Hepatocyte (in vitro differentiated cells): ENCODE measurements around the gene SLC25A33. TPM values are rescaled to one million over a fixed set of nuclear protein-coding genes. Genes with fewer than 3 reads are reported as not detected.

Source experiments
- DNase-seq: peaks from one replicate; pipeline ENCODE4 v3.0.0-alpha.2; 2016; ENCODE audit warnings: low spot score
- H2AFZ ChIP-seq: fragments of 200-600 bp; sonication (generic); 2 replicates; pipeline ENCODE4 v1.6.0; 2016; ENCODE audit warnings: antibody characterized with exemption, mild to moderate bottlenecking
- H3K27ac ChIP-seq: fragments of 200-600 bp; sonication (generic); 2 replicates; pipeline ENCODE4 v1.5.1; 2016; ENCODE audit warnings: mild to moderate bottlenecking
- H3K27me3 ChIP-seq: fragments of 200-600 bp; sonication (generic); 2 replicates; pipeline ENCODE4 v1.6.1; 2016
- H3K36me3 ChIP-seq: fragments of 200-600 bp; sonication (generic); replicated peaks from 2 replicates; pipeline ENCODE4 v1.5.1; 2016; ENCODE audit warnings: low read depth; ENCODE audit not compliant: insufficient read depth
- H3K4me1 ChIP-seq: fragments of 200-600 bp; sonication (generic); 2 replicates; pipeline ENCODE4 v1.5.1; 2016; ENCODE audit warnings: mild to moderate bottlenecking, moderate library complexity; ENCODE audit not compliant: insufficient read depth
- H3K4me2 ChIP-seq: fragments of 200-600 bp; sonication (generic); 2 replicates; pipeline ENCODE4 v1.6.0; 2016
- H3K4me3 ChIP-seq: fragments of 200-600 bp; sonication (generic); 2 replicates; pipeline ENCODE4 v1.5.1; 2016; ENCODE audit warnings: mild to moderate bottlenecking
- H3K79me2 ChIP-seq: fragments of 200-600 bp; sonication (generic); 2 replicates; pipeline ENCODE4 v1.6.0; 2017; ENCODE audit warnings: mild to moderate bottlenecking
- H3K9me2 ChIP-seq: fragments of 200-600 bp; sonication (generic); replicated peaks from 2 replicates; pipeline ENCODE4 v1.6.0; 2017; ENCODE audit warnings: mild to moderate bottlenecking; ENCODE audit not compliant: insufficient read depth
- H3K9me3 ChIP-seq: fragments of 200-600 bp; sonication (generic); 2 replicates; pipeline ENCODE4 v1.5.1; 2016; ENCODE audit warnings: low read depth, mild to moderate bottlenecking
- H4K20me1 ChIP-seq: fragments of 200-600 bp; sonication (generic); 2 replicates; pipeline ENCODE4 v1.6.0; 2016; ENCODE audit warnings: mild to moderate bottlenecking; ENCODE audit not compliant: insufficient read depth, poor library complexity, severe bottlenecking
- EZH2 ChIP-seq: fragments of 200-600 bp; sonication (generic); IDR thresholded peaks from 2 replicates; pipeline ENCODE4 v1.6.1; 2016; ENCODE audit warnings: antibody characterized with exemption, mild to moderate bottlenecking, borderline replicate concordance
- EZH2phosphoT487 ChIP-seq: fragments of 200-600 bp; sonication (generic); IDR thresholded peaks from one replicate; pipeline ENCODE4 v1.6.1; 2018; ENCODE audit warnings: antibody characterized with exemption, mild to moderate bottlenecking, low read depth, moderate library complexity; ENCODE audit not compliant: unreplicated experiment, severe bottlenecking
- WGBS: methylation state at CpG from one replicate; pipeline ENCODE4 v1.1.6; 2016; ENCODE audit warnings: low lambda C conversion rate; ENCODE audit errors: missing lambda C conversion rate; 5-methylcytosine and 5-hydroxymethylcytosine counted together
- polyA plus RNA-seq: library from polyadenylated mRNA; unstranded; fragments of >200 nt; fragmentation: Nextera tagmentation; extraction: Ambion mirVana; gene quantifications from 2 replicates; pipeline ENCODE4 v1.2.1, GENCODE V29; 2016
- total RNA-seq: library from RNA; depleted of rRNA; stranded (reverse); fragments of >200 nt; gene quantifications from 2 replicates; pipeline ENCODE4 v1.2.3, GENCODE V29; 2014
- TF ChIP-seq, protein P1 (sequence below): fragments of 200-600 bp; sonication (generic); IDR thresholded peaks from 2 replicates; pipeline ENCODE4 v1.5.1; 2016; ENCODE audit warnings: antibody characterized with exemption, mild to moderate bottlenecking; ENCODE audit not compliant: poor library complexity

SLC25A33 gene
- total and polyA plus RNA-seq, 2 experiments from 2014 or later = 14.4 to 21.7 TPM

DNA sequence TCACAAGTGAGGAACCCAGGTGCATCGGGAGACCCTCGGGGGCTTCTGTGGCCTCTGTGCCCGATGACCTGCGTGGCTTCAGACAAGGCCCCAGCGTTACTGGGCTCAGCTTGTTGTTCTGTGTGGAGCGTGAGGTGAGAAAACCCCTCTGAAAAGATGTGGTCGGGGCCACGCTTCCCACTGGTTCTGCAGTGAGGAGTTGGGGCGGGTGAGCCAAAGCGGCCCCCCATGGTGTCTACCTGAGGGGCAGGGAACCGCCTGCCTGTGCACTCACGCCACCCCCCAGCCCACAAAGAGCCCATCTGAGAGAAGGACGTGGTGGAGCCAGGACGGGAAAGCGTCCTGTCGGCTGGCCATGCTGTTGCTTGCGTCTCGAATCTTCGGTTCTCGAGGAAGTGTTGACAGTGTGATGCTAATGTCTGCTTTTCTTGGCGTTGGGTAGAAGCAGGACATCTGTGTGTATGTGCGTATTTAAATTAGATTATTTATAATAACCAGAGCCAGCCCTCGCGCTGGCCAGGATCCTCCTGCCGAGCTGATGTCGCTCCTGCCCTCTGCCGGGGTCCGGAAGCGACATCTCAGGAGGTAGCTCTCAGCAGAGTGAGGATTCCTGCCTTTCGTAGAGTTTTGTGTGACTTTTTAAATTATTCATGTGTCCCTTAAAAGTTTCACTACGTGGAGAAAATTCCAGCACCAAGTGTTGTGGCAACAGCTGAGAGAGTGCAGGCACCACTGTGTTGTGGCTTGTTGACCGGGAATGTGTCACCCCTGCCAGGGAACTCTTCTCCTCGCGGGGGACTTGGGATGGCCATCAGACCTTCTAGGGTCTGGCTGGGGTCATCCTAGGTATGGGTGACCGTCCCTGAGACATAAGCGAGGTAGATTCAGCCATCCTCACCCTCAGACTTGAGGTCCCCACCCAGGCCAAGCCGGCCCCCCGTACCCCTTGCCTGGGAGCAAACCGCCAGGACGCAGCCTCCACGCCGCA is 64.8 kb downstream of the SLC25A33 start:
- Histone ChIP-seq H3K4me1 (no peaks in the 10 kb centered on the region), H3K27me3 (no peaks in the 10 kb centered on the region), H4K20me1 (no peaks in the 10 kb centered on the region), H3K79me2 (no peaks in the 10 kb centered on the region), H3K27ac (no peak overlapping the region), H2AFZ (no peak overlapping the region), H3K4me2 (no peak overlapping the region), H3K9me3 (no peaks in the 10 kb centered on the region), H3K4me3 (no peak overlapping the region), H3K9me2 (no peaks in the 10 kb centered on the region), H3K36me3 (no peaks in the 10 kb centered on the region)
- WGBS = 95% methylated on average over 40 of the region's 42 CpGs
- DNase-seq = no peak
- TF ChIP-seq, protein P1, sequence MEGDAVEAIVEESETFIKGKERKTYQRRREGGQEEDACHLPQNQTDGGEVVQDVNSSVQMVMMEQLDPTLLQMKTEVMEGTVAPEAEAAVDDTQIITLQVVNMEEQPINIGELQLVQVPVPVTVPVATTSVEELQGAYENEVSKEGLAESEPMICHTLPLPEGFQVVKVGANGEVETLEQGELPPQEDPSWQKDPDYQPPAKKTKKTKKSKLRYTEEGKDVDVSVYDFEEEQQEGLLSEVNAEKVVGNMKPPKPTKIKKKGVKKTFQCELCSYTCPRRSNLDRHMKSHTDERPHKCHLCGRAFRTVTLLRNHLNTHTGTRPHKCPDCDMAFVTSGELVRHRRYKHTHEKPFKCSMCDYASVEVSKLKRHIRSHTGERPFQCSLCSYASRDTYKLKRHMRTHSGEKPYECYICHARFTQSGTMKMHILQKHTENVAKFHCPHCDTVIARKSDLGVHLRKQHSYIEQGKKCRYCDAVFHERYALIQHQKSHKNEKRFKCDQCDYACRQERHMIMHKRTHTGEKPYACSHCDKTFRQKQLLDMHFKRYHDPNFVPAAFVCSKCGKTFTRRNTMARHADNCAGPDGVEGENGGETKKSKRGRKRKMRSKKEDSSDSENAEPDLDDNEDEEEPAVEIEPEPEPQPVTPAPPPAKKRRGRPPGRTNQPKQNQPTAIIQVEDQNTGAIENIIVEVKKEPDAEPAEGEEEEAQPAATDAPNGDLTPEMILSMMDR = no peak
- no peak for TF ChIP-seq EZH2
- no peak for TF ChIP-seq EZH2phosphoT487

DNA sequence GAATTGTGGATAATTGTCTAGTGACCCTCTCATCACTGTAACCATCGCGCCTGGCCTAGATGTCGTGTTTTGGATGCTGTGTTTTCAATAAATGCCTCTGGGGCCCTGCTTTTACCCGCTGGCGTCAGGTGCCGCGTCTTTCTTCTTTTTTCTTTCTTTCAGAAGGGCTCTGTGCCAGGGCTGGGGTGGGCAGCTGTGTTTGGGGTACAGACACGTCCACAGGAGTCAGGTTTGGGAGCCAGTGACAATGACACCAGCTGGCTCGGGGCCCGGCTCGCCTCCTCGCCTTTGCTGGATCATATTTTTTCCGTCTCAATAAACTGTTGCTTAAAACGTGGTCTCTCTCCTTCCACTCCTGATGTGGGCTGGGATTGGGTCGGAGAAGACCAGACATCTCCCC is 65.6 kb downstream of the SLC25A33 start:
- DNase-seq = no peak
- Histone ChIP-seq H4K20me1 (no peaks in the 10 kb centered on the region), H2AFZ (no peak overlapping the region), H3K4me3 (no peak overlapping the region), H3K4me2 (no peak overlapping the region), H3K9me2 (no peaks in the 10 kb centered on the region), H3K79me2 (no peaks in the 10 kb centered on the region), H3K4me1 (no peaks in the 10 kb centered on the region), H3K36me3 (no peaks in the 10 kb centered on the region), H3K27ac (no peak overlapping the region), H3K27me3 (no peaks in the 10 kb centered on the region), H3K9me3 (no peaks in the 10 kb centered on the region)
- 96% methylated on average over 15 of the region's 15 CpGs for WGBS
- TF ChIP-seq, protein P1 = no peak
- TF ChIP-seq EZH2phosphoT487 = no peak
- TF ChIP-seq EZH2 = no peak

DNA sequence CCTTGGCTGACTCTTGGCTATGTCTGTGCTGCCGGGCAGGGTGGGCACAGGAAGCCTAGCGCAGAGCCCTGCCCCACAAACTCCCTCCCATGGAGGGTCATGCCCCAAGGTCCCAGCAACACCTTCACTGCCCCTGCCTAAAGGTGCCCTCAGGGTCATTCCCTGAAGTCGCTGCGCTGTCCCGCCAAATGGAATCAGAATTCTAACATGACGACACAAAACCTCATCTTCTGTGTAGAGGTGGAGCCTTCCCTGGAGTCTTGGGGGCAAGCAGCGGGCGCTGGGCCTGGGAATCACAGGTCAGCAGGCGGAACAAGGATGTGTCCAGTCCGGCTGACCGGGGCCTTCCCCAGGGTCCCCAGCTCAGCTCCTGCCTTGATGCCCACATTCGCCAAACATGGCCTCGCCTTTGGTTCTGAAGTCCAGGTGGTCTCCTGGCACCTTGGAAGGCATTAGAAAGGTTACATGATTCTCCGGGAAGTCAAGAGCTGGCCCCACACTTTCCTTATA is 66.7 kb downstream of the SLC25A33 start:
- TF ChIP-seq EZH2phosphoT487 (no peak), EZH2 (no peak)
- TF ChIP-seq, protein P1 = no peak
- no peaks in the 10 kb centered on the region for H3K9me3 ChIP-seq
- H3K9me2 ChIP-seq = no peaks in the 10 kb centered on the region
- H3K79me2 ChIP-seq = no peaks in the 10 kb centered on the region
- no peak overlapping the region for H3K4me2 ChIP-seq
- H3K4me1 ChIP-seq = no peaks in the 10 kb centered on the region
- no peaks in the 10 kb centered on the region for H3K27me3 ChIP-seq
- WGBS = 97% methylated on average over 14 of the region's 14 CpGs
- no peak overlapping the region for H3K4me3 ChIP-seq
- no peak overlapping the region for H2AFZ ChIP-seq
- no peak overlapping the region for H3K27ac ChIP-seq
- H3K36me3 ChIP-seq = no peaks in the 10 kb centered on the region
- no peak for DNase-seq
- H4K20me1 ChIP-seq = no peaks in the 10 kb centered on the region
